ENCODE results near the gene OVOL2. TPM values are rescaled to one million over a fixed set of nuclear protein-coding genes. Genes with fewer than 3 reads are reported as not detected.

The OVOL2 gene
- total RNA-seq, 2 experiments from 2014 or later: not detected

- Mint-ChIP-seq H3K9me3 (ENCODE audit: insufficient read depth) (no peaks in the 10 kb centered on the region), H3K27ac (no peak overlapping the region), H3K36me3 (ENCODE audit: low read depth) (no peaks in the 10 kb centered on the region), H3K27me3 (ENCODE audit: low read depth) (no peaks in the 10 kb centered on the region), H3K4me1 (ENCODE audit: low read depth) (no peaks in the 10 kb centered on the region), H3K4me3 (no peak overlapping the region)
- ATAC-seq (no peak), DNase-seq (no peak)
- ChIA-PET POLR2A (no interaction called here), CTCF (no interaction called here)
Measured at GRCh38 chr20:18006684-18007083, 51.0 kb downstream of the OVOL2 start.

GRCh38 chr20:18005990-18006364 is 51.7 kb downstream of the OVOL2 start:
- Mint-ChIP-seq H3K4me1 (ENCODE audit: low read depth) (no peaks in the 10 kb centered on the region), H3K9me3 (ENCODE audit: insufficient read depth) (no peaks in the 10 kb centered on the region), H3K27me3 (ENCODE audit: low read depth) (no peaks in the 10 kb centered on the region), H3K27ac (no peak overlapping the region), H3K36me3 (ENCODE audit: low read depth) (no peaks in the 10 kb centered on the region), H3K4me3 (no peak overlapping the region)
- ChIA-PET POLR2A (no interaction called here), CTCF (no interaction called here)
- ATAC-seq: no peak
- DNase-seq: no peak

DNA sequence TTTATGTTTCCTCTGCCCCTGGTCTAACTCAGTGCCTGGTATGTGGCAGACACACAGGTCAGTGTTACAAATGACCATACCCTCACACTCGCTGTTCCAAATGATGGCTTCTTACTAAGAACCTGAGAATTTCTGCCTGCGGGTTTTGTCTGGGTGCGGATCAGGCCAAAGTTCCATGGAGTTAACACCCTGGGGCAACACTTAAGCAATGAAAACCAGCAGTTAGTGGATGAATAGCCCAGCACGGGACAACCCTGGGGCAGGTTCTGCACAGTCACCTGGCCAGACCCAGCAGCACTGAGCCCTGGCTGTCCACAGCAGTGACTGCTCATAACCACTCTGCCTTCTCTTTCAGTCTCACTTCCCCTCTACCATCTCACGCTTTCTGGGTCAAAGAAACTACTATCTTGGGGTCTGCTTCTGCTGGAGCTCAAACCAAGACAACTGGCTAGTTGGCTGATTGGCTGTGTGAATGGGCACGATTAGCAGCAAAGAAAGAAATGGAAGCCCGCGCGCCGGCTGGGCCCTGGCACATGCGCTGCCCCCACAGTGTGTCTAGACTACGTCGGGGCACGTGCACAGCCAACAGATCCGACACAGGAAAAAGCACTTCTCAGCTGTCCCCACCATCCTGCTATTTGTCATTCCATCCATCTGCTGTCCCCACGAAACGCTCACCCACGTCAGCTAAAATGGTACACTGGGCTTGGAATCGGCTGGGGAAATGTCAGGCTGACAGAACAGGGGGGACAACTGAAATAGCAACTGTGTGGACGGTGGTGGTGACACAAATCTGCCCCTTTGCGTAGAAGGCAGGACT is 52.3 kb downstream of the OVOL2 start:
- Mint-ChIP-seq H3K36me3 (ENCODE audit: low read depth) (no peaks in the 10 kb centered on the region), H3K4me1 (ENCODE audit: low read depth) (no peaks in the 10 kb centered on the region), H3K27me3 (ENCODE audit: low read depth) (no peaks in the 10 kb centered on the region), H3K4me3 (no peak overlapping the region), H3K27ac (no peak overlapping the region), H3K9me3 (ENCODE audit: insufficient read depth) (no peaks in the 10 kb centered on the region)
- ATAC-seq: no peak
- no peak for DNase-seq
- POLR2A ChIA-PET: no interaction called here
- CTCF ChIA-PET: no interaction called here

DNA sequence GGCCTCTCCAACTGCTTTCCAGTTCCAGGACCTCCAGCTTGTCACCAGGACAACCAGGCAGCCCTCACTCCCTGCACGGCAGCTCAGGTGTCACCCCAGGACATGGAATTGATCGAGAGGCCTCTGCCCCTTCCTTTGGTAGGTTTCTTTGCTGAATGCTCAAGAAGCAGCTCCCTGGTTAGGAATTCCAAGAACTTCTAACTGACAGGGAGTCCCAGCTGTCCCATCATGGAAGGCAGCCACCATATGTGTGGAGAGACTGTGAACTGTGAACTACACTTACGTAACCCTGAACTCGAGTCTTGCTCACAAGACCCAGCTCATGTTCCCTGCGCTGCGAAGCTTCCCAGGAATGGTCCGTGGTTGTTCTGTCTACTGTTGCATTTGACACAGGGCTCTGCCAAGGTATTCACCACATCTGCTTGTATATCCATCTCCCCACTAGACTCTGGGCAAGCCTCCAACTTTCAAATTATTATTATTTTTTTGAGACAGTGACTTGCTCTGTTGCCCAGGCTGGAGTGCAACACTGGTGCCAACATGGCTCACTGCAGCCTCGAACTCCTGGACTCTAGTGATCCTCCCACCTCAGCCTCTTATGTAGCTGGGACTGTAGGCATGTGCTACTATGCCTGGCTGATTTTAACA is 53.2 kb downstream of the OVOL2 start:
- Mint-ChIP-seq H3K4me1 (ENCODE audit: low read depth) (no peaks in the 10 kb centered on the region), H3K4me3 (no peak overlapping the region), H3K9me3 (ENCODE audit: insufficient read depth) (no peaks in the 10 kb centered on the region), H3K36me3 (ENCODE audit: low read depth) (no peaks in the 10 kb centered on the region), H3K27ac (no peak overlapping the region), H3K27me3 (ENCODE audit: low read depth) (no peaks in the 10 kb centered on the region)
- ChIA-PET CTCF (interaction anchor here (1.1 kb wide), 1 partner anchor 272 kb away, joined by 3 read pairs; no protein-coding TSS in a partner anchor), POLR2A (no interaction called here)
- DNase-seq (no peak), ATAC-seq (no peak)

DNA sequence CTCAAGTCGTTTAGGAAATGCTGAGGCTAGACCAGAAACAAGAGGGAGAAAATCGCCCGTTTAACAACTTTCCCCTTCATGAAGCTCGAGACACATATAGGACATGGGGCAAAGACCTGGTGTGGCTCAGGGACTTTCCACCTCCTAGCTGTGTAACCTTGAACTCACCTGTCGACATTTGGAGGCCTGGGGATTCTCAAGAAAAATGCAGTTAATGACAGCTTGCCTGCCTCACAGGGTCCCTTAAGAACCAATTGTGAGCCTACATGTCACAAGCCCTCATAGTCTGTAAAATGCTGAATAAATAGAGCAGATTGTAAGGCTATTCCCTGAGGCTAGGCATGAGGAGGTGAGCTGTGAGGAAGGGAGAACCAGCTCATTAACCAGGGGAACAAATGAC is 53.8 kb downstream of the OVOL2 start:
- DNase-seq: no peak
- Mint-ChIP-seq H3K36me3 (ENCODE audit: low read depth) (no peaks in the 10 kb centered on the region), H3K4me3 (no peak overlapping the region), H3K27ac (no peak overlapping the region), H3K27me3 (ENCODE audit: low read depth) (no peaks in the 10 kb centered on the region), H3K4me1 (ENCODE audit: low read depth) (no peaks in the 10 kb centered on the region), H3K9me3 (ENCODE audit: insufficient read depth) (no peaks in the 10 kb centered on the region)
- ATAC-seq: no peak
- ChIA-PET POLR2A (no interaction called here), CTCF (interaction anchor here (1.1 kb wide), 1 partner anchor 272 kb away, joined by 3 read pairs; no protein-coding TSS in a partner anchor)

DNA sequence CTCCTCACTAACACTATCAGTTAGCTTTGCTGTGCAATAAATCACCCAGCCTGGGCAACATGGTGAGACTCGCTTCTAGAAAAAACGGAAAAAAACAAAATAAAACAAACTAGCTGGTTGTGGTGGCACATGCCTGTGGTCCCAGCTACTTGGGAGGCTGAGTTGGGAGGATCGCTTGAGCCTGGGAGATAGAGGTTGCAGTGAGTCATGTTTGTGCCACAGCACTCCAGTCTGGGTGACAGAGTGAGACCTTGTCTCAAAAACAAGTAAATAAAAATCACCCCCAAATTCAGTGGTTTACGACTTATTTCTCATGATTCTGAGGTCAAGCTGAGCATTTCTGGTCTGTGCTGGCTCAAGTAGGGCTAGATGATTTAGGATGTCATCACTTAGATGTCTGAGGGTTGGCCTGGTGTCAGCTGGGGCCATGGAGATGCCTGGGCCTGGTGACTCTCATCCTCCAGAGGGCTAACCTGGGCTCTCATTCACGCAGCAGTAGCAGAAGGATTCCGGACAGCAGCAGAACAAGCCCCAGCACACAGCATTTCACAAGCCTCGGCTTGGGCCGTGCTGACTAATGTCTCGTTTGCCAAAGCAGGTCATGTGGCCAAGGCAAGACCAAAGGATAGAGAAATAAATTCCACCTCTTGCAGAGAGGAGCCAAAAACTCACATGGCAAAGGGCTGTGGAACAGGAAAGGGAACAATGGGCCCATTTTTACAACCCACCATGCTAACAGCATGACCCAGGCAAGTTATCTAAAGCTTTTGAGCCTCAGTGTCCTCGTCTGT is 56.4 kb downstream of the OVOL2 start:
- Mint-ChIP-seq H3K9me3 (ENCODE audit: insufficient read depth) (no peaks in the 10 kb centered on the region), H3K27me3 (ENCODE audit: low read depth) (peaks cover 2% of the 10 kb centered on the region)
- CTCF ChIA-PET: no interaction called here

DNA sequence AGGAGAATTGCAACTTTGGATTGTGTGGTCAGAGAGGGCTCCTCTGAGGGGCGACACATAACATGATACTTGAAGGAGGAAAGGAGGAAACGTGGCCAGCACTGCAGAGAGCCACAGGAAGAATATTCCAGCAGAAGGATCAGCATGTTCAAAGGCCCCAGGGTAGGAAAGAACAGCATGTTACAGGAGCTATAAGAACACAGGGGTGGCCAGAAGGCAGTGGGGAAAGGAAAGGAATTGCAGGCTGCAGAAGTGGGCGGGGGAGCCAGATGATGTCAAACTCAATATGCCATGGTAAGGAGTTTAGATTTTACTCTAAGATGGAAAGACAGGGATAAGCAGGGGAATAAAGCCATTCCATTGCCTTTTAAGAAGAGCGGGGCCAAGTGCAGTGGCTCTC is 58.1 kb downstream of the OVOL2 start:
- H3K27me3 Mint-ChIP-seq (ENCODE audit: low read depth): peaks cover 2% of the 10 kb centered on the region

More for the DNA sequence above, 56.4 kb downstream of the OVOL2 start:
- H3K27ac Mint-ChIP-seq: no peak overlapping the region
- POLR2A ChIA-PET: no interaction called here
- H3K4me1 Mint-ChIP-seq (ENCODE audit: low read depth): peaks cover 7% of the 10 kb centered on the region
- H3K36me3 Mint-ChIP-seq (ENCODE audit: low read depth): no peaks in the 10 kb centered on the region
- no peak for DNase-seq
- no peak overlapping the region for H3K4me3 Mint-ChIP-seq
- no peak for ATAC-seq

DNA sequence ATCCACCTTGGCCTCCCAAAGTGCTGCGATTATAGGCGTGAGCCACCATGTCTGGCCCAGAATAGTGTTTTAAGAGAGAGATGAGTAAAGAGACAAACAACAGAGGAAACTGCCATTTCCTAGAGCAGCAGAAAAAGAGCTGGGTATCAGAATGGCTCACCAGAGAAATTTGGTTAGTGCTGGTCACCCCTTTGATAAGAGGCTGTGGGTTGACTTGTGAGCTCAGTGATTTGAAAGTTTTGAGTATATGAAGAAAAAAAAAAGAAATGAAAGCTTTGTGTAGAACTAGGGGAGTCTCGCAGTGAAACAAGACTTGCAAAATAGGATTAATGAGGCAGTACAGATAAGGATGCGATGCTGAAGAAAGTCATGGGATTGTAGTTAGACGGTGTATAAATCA is 59.3 kb downstream of the OVOL2 start:
- H3K27ac Mint-ChIP-seq: no peak overlapping the region
- no peaks in the 10 kb centered on the region for H3K36me3 Mint-ChIP-seq (ENCODE audit: low read depth)
- ChIA-PET POLR2A (interaction anchor here (1.3 kb wide), 1 partner anchor 28 kb away, joined by 3 read pairs; no protein-coding TSS in a partner anchor), CTCF (interaction anchor here (0.7 to 1.7 kb wide), 6 partner anchors 31 to 393 kb away, joined by 3 to 6 read pairs (median 4); partner anchors contain the start of gene RRBP1)
- H3K27me3 Mint-ChIP-seq (ENCODE audit: low read depth): peaks cover 2% of the 10 kb centered on the region
- no peaks in the 10 kb centered on the region for H3K9me3 Mint-ChIP-seq (ENCODE audit: insufficient read depth)
- no peak overlapping the region for H3K4me3 Mint-ChIP-seq
- H3K4me1 Mint-ChIP-seq (ENCODE audit: low read depth): peaks cover 21% of the 10 kb centered on the region
- no peak for DNase-seq
- ATAC-seq: no peak

More for the DNA sequence above, 58.1 kb downstream of the OVOL2 start:
- POLR2A ChIA-PET: no interaction called here
- Mint-ChIP-seq H3K4me1 (ENCODE audit: low read depth) (peaks cover 18% of the 10 kb centered on the region), H3K36me3 (ENCODE audit: low read depth) (no peaks in the 10 kb centered on the region), H3K4me3 (no peak overlapping the region), H3K9me3 (ENCODE audit: insufficient read depth) (no peaks in the 10 kb centered on the region), H3K27ac (no peak overlapping the region)
- no peak for ATAC-seq
- no peak for DNase-seq
- CTCF ChIA-PET: interaction anchor here (1.1 to 1.6 kb wide), 4 partner anchors 33 to 381 kb away, joined by 3 to 5 read pairs (median 4); no protein-coding TSS in a partner anchor

DNA sequence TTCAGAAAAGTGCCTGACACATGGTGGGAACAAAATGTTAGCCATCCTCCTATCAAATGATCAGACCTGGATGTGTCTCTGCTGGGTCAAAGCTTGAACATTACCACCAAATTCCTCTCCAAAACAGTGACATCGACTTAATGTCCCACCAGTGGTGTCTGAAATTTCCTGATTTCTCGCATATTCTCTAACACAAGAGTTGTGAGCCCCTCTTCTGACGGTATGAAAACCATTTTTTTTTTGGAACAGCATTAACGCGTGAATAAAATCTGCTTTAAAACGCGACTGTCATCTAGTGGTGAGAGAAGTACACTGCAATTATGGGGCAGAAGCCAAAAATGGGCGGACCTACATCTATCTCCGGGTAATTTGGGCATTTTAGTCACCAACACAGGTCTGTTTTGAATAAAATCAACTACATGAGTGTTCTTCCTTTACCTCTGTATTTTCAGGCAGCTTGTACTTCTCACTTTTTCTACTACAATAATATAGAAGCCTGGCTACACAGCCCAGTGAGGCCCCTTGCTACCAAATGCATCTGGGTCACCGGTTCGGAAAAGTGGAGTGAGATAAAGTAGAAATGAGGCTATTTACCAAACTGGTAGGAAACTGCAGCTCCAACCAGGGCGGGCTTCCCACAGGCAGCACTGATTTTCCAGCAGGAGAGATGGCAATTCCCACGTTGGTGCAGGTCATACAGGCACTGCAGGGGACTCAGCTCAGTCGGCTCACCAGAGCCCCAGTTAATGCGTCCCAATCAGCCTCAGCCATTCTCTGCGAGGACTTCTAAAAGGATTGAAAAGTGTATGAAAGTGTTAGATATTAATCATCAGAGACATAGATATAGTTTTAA is 61.5 kb downstream of the OVOL2 start:
- peaks cover 8% of the 10 kb centered on the region for H3K36me3 Mint-ChIP-seq (ENCODE audit: low read depth)
- peaks cover 2% of the 10 kb centered on the region for H3K27me3 Mint-ChIP-seq (ENCODE audit: low read depth)
- H3K27ac Mint-ChIP-seq: peak overlapping the region; percentile 57
- no peak overlapping the region for H3K4me3 Mint-ChIP-seq
- peaks cover 40% of the 10 kb centered on the region for H3K4me1 Mint-ChIP-seq (ENCODE audit: low read depth)
- no peaks in the 10 kb centered on the region for H3K9me3 Mint-ChIP-seq (ENCODE audit: insufficient read depth)
- peak; percentile 49 for ATAC-seq
- ChIA-PET CTCF (interaction anchor here (0.9 to 8.6 kb wide), 16 partner anchors 13 to 492 kb away, joined by 3 to 100 read pairs (median 4); partner anchors contain the start of genes MGME1 and SNX5), POLR2A (interaction anchor here (0.8 to 1.8 kb wide), 2 partner anchors 25 to 29 kb away, joined by 4 read pairs; no protein-coding TSS in a partner anchor)
- peak; percentile 63 for DNase-seq

GRCh38 chr20:17993546-17993945 is 64.2 kb downstream of the OVOL2 start:
- Mint-ChIP-seq H3K27ac (peak overlapping the region; percentile 74), H3K9me3 (ENCODE audit: insufficient read depth) (no peaks in the 10 kb centered on the region), H3K36me3 (ENCODE audit: low read depth) (peaks cover 28% of the 10 kb centered on the region), H3K27me3 (ENCODE audit: low read depth) (peaks cover 2% of the 10 kb centered on the region), H3K4me1 (ENCODE audit: low read depth) (peaks cover 43% of the 10 kb centered on the region), H3K4me3 (no peak overlapping the region)
- CTCF ChIA-PET: interaction anchor here (0.7 to 8.6 kb wide), 6 partner anchors 26 to 488 kb away, joined by 3 to 100 read pairs (median 6); partner anchors contain the start of genes MGME1, RRBP1 and SNX5
- DNase-seq (no peak), ATAC-seq (no peak)
- POLR2A ChIA-PET: interaction anchor here (1.6 to 5.2 kb wide), 2 partner anchors 24 to 489 kb away, joined by 3 to 31 read pairs; partner anchors contain the start of genes MGME1 and SNX5

Data from activated CD8-positive, alpha-beta T cell treated with anti-CD3 and anti-CD28 coated beads, Interleukin-2, amount 10 ng/mL, durations not matched to agents 7 days and 5 days (primary cell).